Measurements from ENCODE around the gene RAB30. TPM values are rescaled to one million over a fixed set of nuclear protein-coding genes. Genes with fewer than 3 reads are reported as not detected.

The RAB30 gene
- total and polyA plus RNA-seq, 7 donors = 6.0 to 29.9 (median 24.0) TPM

DNA sequence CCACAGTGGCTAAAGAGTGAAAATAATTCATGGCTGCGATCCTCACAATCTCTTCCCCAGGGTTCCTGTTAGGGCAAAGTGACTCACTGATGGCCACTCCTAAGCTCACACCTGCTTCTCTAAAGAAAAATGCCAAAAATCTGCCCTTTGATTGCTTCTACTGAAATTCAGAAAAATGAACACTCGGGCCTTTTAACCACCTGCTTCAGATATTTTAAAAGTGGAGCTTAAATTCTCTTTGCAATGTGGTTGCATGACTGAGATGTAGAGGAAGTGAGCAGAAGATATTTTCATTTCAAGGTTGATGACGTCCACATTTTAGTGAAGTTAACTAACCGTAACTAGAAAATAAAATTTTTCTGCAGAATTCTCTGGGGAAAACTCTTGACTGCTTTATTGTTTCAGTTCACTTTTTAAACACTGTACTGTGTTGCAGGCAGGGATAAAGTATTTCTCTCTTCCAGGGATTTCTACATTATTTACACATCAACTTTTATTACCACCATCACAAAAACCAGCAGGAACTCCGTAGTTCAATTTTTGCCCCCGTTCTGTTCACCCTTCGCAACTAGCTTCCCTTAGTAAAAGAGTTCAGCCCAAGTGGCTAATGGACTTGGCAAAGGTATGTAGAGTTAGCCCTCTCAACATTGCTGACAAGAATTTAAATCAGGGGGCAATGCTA, 8.5 kb downstream of the RAB30 start:
- H3K27ac ChIP-seq = peak overlapping the region in 3 of 4 donors; percentile 28 to 55 (median 38)
- H3K9me3 ChIP-seq = no peaks in the 10 kb centered on the region
- H3K4me3 ChIP-seq = no peak overlapping the region
- WGBS, 2 donors = 11 to 21% methylated on average over 7 of the region's 7 CpGs
- H3K36me3 ChIP-seq = no peaks in the 10 kb centered on the region
- peaks cover 0 to 33% (median 20%) of the 10 kb centered on the region in 4 donors for H3K4me1 ChIP-seq
- TF ChIP-seq, protein P1, sequence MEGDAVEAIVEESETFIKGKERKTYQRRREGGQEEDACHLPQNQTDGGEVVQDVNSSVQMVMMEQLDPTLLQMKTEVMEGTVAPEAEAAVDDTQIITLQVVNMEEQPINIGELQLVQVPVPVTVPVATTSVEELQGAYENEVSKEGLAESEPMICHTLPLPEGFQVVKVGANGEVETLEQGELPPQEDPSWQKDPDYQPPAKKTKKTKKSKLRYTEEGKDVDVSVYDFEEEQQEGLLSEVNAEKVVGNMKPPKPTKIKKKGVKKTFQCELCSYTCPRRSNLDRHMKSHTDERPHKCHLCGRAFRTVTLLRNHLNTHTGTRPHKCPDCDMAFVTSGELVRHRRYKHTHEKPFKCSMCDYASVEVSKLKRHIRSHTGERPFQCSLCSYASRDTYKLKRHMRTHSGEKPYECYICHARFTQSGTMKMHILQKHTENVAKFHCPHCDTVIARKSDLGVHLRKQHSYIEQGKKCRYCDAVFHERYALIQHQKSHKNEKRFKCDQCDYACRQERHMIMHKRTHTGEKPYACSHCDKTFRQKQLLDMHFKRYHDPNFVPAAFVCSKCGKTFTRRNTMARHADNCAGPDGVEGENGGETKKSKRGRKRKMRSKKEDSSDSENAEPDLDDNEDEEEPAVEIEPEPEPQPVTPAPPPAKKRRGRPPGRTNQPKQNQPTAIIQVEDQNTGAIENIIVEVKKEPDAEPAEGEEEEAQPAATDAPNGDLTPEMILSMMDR (IDR thresholded peaks at IDR 0.05) = no peak
- no peak for TF ChIP-seq EP300 (IDR thresholded peaks at IDR 0.05)
- no peak for TF ChIP-seq POLR2A (IDR thresholded peaks at IDR 0.05)
- TF ChIP-seq POLR2AphosphoS5 (IDR thresholded peaks at IDR 0.05) = no peak
- DNase-seq = no peak
- no peaks in the 10 kb centered on the region for H3K27me3 ChIP-seq
- intact Hi-C loops (cut with DNase I) = no loop called here

DNA sequence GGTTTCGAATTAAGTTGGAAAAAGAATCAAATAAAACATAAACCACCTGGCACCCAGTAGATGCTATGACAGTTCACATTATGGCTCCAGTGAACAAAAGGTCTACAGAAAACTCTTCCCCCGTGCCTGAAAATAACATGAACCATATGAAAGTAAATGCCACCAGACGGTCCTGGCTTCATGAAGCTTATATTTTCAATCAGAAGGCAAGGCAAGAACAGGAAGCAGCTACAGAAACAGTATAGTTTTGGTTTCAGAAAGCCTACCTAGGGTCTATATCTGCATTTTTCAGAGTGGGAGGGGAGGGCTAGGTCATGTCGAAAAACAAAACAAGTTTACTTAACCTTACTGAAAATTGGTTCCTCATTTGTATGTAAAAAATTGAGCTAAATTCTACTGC, 9.8 kb downstream of the RAB30 start:
- 66 to 90% methylated on average over 4 of the region's 4 CpGs for WGBS, 2 donors
- peaks cover 0 to 32% (median 17%) of the 10 kb centered on the region in 4 donors for H3K4me1 ChIP-seq
- intact Hi-C loops (cut with DNase I) = no loop called here
- no peaks in the 10 kb centered on the region for H3K36me3 ChIP-seq
- H3K27me3 ChIP-seq = no peaks in the 10 kb centered on the region
- no peak for DNase-seq
- no peaks in the 10 kb centered on the region for H3K9me3 ChIP-seq
- no peak overlapping the region for H3K4me3 ChIP-seq
- H3K27ac ChIP-seq = no peak overlapping the region
- TF ChIP-seq POLR2AphosphoS5 (IDR thresholded peaks at IDR 0.05) = no peak
- no peak for TF ChIP-seq EP300 (IDR thresholded peaks at IDR 0.05)
- TF ChIP-seq POLR2A (IDR thresholded peaks at IDR 0.05) = no peak
- TF ChIP-seq, protein P1 (IDR thresholded peaks at IDR 0.05) = no peak

DNA sequence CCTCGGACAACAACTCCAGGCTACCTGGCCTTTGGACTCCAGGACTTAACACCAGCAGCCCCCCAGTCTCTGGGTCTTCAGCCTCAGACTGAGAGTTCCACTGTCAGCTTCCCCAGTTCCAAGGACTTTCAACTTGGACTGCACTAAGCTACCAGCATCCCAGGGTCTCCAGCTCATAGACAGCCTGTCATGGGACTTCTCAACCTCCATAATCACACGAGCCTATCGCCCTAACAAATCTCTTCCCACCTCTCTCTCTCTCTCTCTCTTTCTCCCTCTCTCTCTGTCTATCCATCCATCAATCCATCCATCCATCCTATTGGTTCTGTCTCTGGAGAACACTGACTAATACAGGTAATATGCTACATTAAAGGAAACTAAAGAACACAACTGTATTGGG, 10.7 kb downstream of the RAB30 start:
- no peak for DNase-seq
- H3K36me3 ChIP-seq = no peaks in the 10 kb centered on the region
- no peak overlapping the region for H3K4me3 ChIP-seq
- no peaks in the 10 kb centered on the region for H3K27me3 ChIP-seq
- intact Hi-C loops (cut with DNase I) = no loop called here
- H3K9me3 ChIP-seq = no peaks in the 10 kb centered on the region
- WGBS, 2 donors = 95 to 96% methylated on average over 3 of the region's 3 CpGs
- TF ChIP-seq, protein P1 (IDR thresholded peaks at IDR 0.05) = no peak
- no peak for TF ChIP-seq POLR2A (IDR thresholded peaks at IDR 0.05)
- TF ChIP-seq EP300 (IDR thresholded peaks at IDR 0.05) = no peak
- no peak for TF ChIP-seq POLR2AphosphoS5 (IDR thresholded peaks at IDR 0.05)
- H3K4me1 ChIP-seq = peaks cover 0 to 31% (median 20%) of the 10 kb centered on the region in 4 donors
- H3K27ac ChIP-seq = no peak overlapping the region

DNA sequence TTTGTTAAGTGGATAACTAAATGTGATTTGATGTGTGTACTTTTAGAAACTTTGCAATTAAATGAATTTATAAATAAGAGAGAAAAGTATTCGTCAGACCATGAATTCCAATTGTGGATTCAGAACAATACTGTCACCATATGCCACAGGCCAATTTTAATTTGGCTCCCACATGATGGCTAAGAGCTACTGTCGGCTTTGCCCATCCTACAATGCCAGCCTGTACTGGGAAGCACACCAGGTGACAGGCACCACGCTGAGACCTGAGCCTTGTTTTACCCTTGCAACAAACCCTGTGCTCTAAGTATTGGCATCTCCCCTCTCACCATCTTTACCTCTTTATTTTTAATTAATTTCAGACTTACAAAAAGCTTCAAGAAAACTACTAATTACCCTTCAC, 14.0 kb downstream of the RAB30 start:
- TF ChIP-seq, protein P1 (IDR thresholded peaks at IDR 0.05) = no peak
- TF ChIP-seq POLR2A (IDR thresholded peaks at IDR 0.05) (no peak), EP300 (IDR thresholded peaks at IDR 0.05) (no peak), POLR2AphosphoS5 (IDR thresholded peaks at IDR 0.05) (no peak)
- intact Hi-C loops (cut with DNase I) = no loop called here
- Histone ChIP-seq H3K27ac (no peak overlapping the region), H3K4me3 (no peak overlapping the region), H3K27me3 (no peaks in the 10 kb centered on the region), H3K36me3 (no peaks in the 10 kb centered on the region), H3K4me1 (peaks cover 0 to 33% (median 26%) of the 10 kb centered on the region in 4 donors), H3K9me3 (no peaks in the 10 kb centered on the region)
- WGBS, 2 donors = 96% methylated on average over 3 of the region's 3 CpGs
- no peak for DNase-seq

DNA sequence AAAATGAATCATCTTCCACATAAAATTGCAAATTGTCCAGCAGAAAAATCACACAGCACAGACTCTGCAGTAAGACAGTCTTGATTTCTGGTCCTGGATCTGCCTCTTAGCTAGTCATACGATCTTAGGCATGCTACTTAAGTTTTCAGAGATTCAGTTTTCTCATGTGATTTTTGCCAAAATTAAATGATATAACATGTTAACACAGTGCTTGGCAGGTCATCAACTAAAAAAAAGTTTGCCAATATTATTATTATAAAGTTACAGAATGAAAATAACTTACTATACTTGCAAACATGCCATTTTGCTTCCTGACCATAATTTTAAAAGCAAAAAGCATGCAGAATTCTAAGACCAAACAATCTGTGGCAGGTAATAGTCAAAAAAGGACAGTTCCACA, 15.1 kb downstream of the RAB30 start:
- intact Hi-C loops (cut with DNase I) = no loop called here
- TF ChIP-seq EP300 (IDR thresholded peaks at IDR 0.05) (no peak), POLR2A (IDR thresholded peaks at IDR 0.05) (no peak), POLR2AphosphoS5 (IDR thresholded peaks at IDR 0.05) (no peak)
- TF ChIP-seq, protein P1 (IDR thresholded peaks at IDR 0.05) = no peak
- no peak for DNase-seq
- WGBS, 2 donors = 86 to 98% methylated on average over 1 of the region's 1 CpG
- H3K4me3 ChIP-seq = no peak overlapping the region
- H3K27me3 ChIP-seq = no peaks in the 10 kb centered on the region
- no peak overlapping the region for H3K27ac ChIP-seq
- peaks cover 0 to 34% (median 31%) of the 10 kb centered on the region in 4 donors for H3K4me1 ChIP-seq
- H3K36me3 ChIP-seq = no peaks in the 10 kb centered on the region
- H3K9me3 ChIP-seq = no peaks in the 10 kb centered on the region
